Kidney epithelial cell (primary cell): ENCODE results near the gene FBXL14. TPM values are rescaled to one million over a fixed set of nuclear protein-coding genes. Genes with fewer than 3 reads are reported as not detected.

Experiments used
- DNase-seq: peaks from one replicate; pipeline ENCODE4 v3.0.0-alpha.2; 2010; ENCODE audit warnings: low read depth
- H3K27me3 ChIP-seq: 2 replicates; pipeline ENCODE4 v1.6.0; 2011; ENCODE audit warnings: low read length; ENCODE audit not compliant: control insufficient read depth, insufficient read depth
- H3K36me3 ChIP-seq: 2 replicates; pipeline ENCODE4 v1.5.1; 2011; ENCODE audit warnings: low read length; ENCODE audit not compliant: control insufficient read depth, insufficient read depth
- H3K4me3 ChIP-seq: 2 replicates; pipeline ENCODE4 v1.5.1; 2011; ENCODE audit warnings: low read depth, mild to moderate bottlenecking, control low read depth, low read length
- CTCF ChIP-seq: IDR thresholded peaks from 2 replicates; pipeline ENCODE4 v1.5.1; 2011; ENCODE audit warnings: mild to moderate bottlenecking, moderate library complexity, low read length, control low read depth, inconsistent platforms; ENCODE audit not compliant: insufficient read depth, poor library complexity, severe bottlenecking
- total RNA-seq: library from RNA; depleted of rRNA; stranded (reverse); fragments of >200 nt; gene quantifications from 2 replicates; pipeline ENCODE4 v1.2.3, GENCODE V29; 2015

Gene FBXL14
- total RNA-seq, 1 donor from 2014 or later, result 17.1 TPM

GRCh38 chr12:1639538-1639937 is 45.2 kb upstream of the FBXL14 start:
- DNase-seq, result no peak

GRCh38 chr12:1638203-1638602 is 43.8 kb upstream of the FBXL14 start:
- TF ChIP-seq CTCF, result no peak
- H3K27me3 ChIP-seq, result no peaks in the 10 kb centered on the region
- H3K4me3 ChIP-seq, result no peak overlapping the region
- H3K36me3 ChIP-seq, result no peaks in the 10 kb centered on the region
- no peak for DNase-seq

More at GRCh38 chr12:1639538-1639937, 45.2 kb upstream of the FBXL14 start:
- Histone ChIP-seq H3K4me3 (no peak overlapping the region), H3K27me3 (no peaks in the 10 kb centered on the region), H3K36me3 (no peaks in the 10 kb centered on the region)
- no peak for TF ChIP-seq CTCF

GRCh38 chr12:1635301-1636095 is 41.1 kb upstream of the FBXL14 start:
- no peak for DNase-seq
- H3K4me3 ChIP-seq, result no peak overlapping the region
- no peak for TF ChIP-seq CTCF
- H3K27me3 ChIP-seq, result peaks cover 5% of the 10 kb centered on the region
- H3K36me3 ChIP-seq, result no peaks in the 10 kb centered on the region

GRCh38 chr12:1634590-1635191 is 40.3 kb upstream of the FBXL14 start:
- peak; percentile 94 for TF ChIP-seq CTCF
- Histone ChIP-seq H3K4me3 (no peak overlapping the region), H3K27me3 (peaks cover 11% of the 10 kb centered on the region), H3K36me3 (no peaks in the 10 kb centered on the region)
- no peak for DNase-seq

- H3K27me3 ChIP-seq, result peaks cover 17% of the 10 kb centered on the region
- no peaks in the 10 kb centered on the region for H3K36me3 ChIP-seq
- H3K4me3 ChIP-seq, result no peak overlapping the region
- no peak for DNase-seq
- TF ChIP-seq CTCF, result no peak
These were observed 39.8 kb upstream of the FBXL14 start for GRCh38 chr12:1634149-1634548.
